NCI-H1092 treated with DMSO at 0.1 percent for 48 hours (cell line): ENCODE results near the gene SPACDR.
A peak's percentile ranks its signal among the peaks of the same experiment; 100 is the strongest.
"Not testable (repeated sequence)": the region's sequence is repeated elsewhere in the genome, so short reads cannot be mapped to it uniquely, and the experiment has no call there.

Experiments
- DNase-seq: peaks from one replicate; lab custom pipeline; 2025; lab: John Stamatoyannopoulos, UW

The SPACDR gene, protein sequence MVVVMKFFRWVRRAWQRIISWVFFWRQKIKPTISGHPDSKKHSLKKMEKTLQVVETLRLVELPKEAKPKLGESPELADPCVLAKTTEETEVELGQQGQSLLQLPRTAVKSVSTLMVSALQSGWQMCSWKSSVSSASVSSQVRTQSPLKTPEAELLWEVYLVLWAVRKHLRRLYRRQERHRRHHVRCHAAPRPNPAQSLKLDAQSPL

GRCh38 chr7:100464210-100464660 is at the start of gene SPACDR:
Gene SPACDR, minus strand, starts transcription at chr7:100464260. Its CDS starts 235 bp downstream, at chr7:100464025.
- DNase-seq, result no peak

DNA sequence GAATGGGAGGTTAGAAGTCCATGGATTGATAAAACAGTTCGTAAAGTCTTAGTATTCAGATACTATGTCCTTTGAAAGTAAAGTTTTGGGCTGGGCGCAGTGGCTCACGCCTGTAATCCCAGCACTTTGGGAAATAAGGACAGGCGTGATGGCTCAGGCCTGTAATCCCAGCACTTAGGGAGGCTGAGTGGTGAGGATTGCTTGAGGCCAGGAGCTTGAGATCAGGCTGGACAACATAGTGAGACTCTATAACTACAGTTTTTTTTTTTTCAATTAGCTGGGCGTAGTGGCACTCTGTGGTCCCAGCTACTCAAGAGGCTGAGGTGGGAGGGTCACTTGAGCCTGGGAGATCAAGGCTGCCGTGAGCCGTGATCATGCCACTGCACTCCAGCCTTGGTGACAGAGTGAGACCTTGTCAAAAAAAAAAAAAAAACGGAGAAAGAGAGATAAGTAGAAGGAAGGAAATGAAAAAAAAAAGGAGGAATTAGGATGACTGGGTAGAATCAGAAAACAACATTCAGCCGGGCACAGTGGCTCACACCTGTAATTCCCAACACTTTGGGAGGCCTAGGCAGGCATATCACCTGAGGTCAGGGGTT is 49.3 kb upstream of the SPACDR start:
- DNase-seq, result no peak

DNA sequence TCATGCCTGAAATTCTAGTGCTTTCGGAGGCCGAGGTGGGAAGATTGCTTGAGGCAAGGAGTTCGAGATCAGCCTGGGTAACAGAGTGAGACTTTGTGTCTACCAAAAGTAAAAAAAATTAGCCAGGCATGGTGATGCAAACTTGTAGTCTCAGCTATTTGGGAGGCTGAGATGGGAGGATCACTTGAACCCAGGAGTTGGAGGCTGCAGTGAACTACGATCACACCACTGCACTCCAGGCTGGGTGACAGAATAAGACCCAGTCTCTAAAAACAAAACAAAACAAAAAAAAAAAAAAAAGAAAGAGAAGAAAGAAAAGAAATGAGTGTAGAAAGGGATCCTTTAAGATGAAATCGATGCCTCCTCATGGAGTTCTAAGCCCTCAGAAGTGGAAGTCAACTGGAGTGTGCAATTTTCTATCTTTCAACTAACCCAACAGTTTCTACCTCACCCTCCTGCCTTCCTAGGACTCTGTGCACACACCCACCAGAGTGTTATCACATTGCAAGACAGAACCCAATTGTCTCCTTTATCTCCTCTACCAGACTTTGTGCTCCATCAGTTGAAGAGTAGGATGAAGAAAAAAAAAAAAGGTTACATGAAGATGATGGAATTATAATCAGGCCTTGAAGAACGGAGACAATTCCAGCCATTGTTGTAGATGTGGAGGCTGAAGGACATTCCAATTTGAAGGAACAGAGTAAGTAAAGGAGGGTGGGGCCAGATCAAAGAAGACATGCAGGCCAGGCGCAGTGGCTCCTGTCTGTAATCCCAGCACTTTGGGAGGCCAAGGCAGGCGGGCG is 46.6 kb upstream of the SPACDR start:
- DNase-seq, result no peak

DNA sequence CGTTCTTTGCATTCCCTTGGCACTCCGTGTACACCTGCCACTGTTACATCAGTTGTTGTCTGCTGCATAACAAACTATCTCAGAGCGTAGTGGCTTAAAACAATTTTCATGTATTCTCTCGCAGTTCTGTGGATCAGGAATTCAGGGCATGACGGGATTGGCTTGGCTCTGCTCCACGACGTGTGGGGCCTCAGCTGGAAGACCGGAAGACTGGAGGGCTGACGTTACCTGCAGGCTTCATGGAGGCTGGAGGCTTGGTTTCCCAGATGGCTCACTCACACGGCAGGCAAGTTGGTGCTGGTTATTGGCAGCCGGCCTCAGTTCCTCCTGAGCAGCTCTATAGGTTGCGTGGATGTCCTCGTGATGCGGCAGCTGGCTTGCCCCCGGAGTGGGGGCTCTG is 45.2 kb upstream of the SPACDR start:
- DNase-seq, result peak; percentile 53

DNA sequence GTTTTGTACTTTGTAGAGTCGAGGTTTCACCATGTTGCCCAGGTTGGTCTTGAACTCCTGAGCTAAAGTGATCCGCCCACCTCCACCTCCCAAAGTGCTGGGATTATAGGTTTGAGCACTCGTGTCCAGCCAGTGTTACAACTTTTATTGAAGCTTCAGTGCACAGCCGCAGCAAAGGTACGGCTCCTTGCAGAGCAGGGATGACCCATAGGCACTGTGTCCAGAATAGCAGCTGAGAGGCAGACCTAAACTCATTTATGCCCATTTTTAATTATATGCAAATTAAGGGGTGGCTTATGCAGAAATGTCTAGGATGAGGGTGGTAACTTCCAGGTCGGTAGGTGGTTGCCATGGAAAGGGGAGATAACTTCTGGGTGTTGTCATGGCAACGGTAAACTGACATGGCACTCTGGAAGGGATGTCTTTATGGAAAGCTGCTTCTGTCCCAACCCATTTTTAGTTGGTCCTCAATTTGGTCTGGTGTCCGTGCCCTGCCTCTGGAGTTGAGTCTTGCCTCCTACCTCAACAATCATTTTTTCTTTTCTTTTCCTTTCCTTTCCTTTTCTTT is 42.4 kb upstream of the SPACDR start:
- DNase-seq, result no peak

GRCh38 chr7:100504887-100505611 is 41.0 kb upstream of the SPACDR start:
- DNase-seq, result no peak

- DNase-seq, result not testable (repeated sequence)
Observed at GRCh38 chr7:100504031-100504430, 40.0 kb upstream of the SPACDR start.

GRCh38 chr7:100500743-100501142 is 36.7 kb upstream of the SPACDR start:
- DNase-seq, result not testable (repeated sequence)

DNA sequence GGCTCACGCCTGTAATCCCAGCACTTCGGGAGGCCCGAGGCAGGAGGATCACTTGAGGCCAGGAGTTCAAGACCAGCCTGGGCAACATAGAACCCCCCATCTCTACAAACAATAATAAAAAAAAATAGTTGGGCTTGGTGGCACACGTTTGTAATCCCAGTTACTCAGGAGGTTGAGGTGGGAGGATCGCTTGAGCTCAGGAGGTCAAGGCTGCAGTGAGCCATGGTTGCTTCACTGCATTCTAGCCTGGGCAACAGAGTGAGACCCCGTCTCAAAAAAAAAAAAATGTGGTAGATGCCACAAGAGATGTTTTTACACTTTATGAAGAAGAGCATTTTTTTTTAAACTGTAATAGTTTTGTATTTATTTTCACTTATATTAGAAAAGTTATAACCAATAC is 32.4 kb upstream of the SPACDR start:
- DNase-seq, result no peak

- no peak for DNase-seq
Observed at GRCh38 chr7:100493476-100494264, 29.6 kb upstream of the SPACDR start.

- no peak for DNase-seq
Observed at GRCh38 chr7:100492738-100493475, 28.8 kb upstream of the SPACDR start.

- DNase-seq, result no peak
Observed at GRCh38 chr7:100491192-100491578, 27.1 kb upstream of the SPACDR start.

GRCh38 chr7:100490483-100491191 is 26.6 kb upstream of the SPACDR start:
- DNase-seq, result no peak

DNA sequence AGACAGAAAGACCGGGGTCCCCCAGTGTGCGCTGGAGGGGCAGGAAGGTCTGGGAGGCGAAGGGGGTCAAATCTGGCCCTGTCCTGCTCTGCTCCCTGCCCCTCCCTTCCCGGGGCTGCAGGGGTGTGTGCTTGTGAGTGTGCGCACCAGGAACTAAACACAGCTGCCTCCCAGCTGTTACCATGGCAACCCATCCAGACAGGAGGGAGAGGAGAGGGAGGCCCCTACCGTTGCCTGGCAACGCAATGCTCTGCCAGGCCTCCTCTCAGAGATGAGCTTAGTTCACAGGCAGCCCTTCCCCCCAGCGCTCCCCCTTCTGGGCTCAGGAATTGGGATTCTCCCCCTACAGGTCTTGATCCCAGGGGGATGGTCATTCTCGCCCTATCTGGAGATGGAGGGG is 25.8 kb upstream of the SPACDR start:
- DNase-seq, result peak; percentile 99

DNA sequence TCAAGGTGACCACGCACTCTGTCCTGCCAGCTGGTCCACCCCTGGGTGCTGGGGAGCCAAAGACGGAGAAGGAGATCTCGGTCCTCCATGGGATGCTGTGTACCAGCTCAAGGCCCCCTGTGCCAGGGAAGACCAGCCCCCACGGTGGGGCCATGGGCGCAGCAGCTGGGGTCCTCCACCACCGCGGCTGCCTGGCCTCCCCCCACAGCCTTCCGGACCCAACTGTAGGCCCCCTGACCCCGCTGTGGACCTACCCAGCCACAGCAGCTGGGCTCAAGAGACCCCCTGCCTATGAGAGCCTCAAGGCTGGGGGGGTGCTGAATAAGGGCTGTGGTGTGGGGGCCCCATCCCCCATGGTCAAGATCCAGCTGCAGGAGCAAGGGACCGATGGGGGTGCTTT is 25.1 kb upstream of the SPACDR start:
- DNase-seq, result no peak

- no peak for DNase-seq
Observed at GRCh38 chr7:100488333-100489095, 24.5 kb upstream of the SPACDR start.

GRCh38 chr7:100486753-100487446 is 22.8 kb upstream of the SPACDR start:
- DNase-seq, result no peak

GRCh38 chr7:100486111-100486636 is 22.1 kb upstream of the SPACDR start:
- no peak for DNase-seq
